GM13977 (cell line): ENCODE results near the gene CCDC30.

Experiments used
- DNase-seq: peaks from one replicate; pipeline ENCODE4 v3.0.0; 2012; ENCODE audit warnings: low spot score
- CTCF ChIP-seq: IDR thresholded peaks from 2 replicates; pipeline ENCODE4 v1.5.1; 2012; ENCODE audit warnings: mild to moderate bottlenecking, control low read depth; ENCODE audit not compliant: insufficient read depth; ENCODE audit errors: extremely low read depth, missing control alignments
- in situ Hi-C: fragments of 300-500 bp; cut with MboI; formaldehyde crosslinking; loops from one replicate; pipeline ENCODE4 v1.12.0; 2022; ENCODE audit warnings: low sequenced_read_pairs, low pct_unique_long_range_greater_than_20kb, mixed read lengths, inconsistent platforms; ENCODE audit not compliant: unreplicated experiment

CCDC30 gene

DNA sequence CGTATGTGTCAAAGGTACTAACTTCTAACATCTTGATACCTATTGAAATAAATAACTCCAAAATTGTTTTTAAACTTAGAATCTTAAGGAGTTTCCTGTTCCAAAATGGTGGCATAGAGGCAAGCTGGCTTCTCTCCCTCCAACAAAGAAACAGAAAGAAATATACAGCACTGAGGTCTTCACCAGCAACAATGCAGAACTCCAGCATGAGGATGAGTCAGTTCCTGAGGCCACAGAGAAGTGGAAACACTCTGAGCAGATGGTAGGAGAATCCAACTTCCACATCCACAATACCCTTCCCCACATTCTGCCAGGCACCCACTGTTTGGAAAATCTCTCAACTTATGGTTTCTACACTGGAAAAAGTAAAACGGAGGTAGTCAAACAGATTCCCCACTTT lies 183.0 kb downstream of the CCDC30 start:
- TF ChIP-seq CTCF, result no peak
- in situ Hi-C loops, result no loop called here

GRCh38 chr1:42657201-42657600 lies 194.1 kb downstream of the CCDC30 start:
- in situ Hi-C loops, result no loop called here
- TF ChIP-seq CTCF, result no peak
- no peak for DNase-seq

More for the DNA sequence above, 183.0 kb downstream of the CCDC30 start:
- no peak for DNase-seq

DNA sequence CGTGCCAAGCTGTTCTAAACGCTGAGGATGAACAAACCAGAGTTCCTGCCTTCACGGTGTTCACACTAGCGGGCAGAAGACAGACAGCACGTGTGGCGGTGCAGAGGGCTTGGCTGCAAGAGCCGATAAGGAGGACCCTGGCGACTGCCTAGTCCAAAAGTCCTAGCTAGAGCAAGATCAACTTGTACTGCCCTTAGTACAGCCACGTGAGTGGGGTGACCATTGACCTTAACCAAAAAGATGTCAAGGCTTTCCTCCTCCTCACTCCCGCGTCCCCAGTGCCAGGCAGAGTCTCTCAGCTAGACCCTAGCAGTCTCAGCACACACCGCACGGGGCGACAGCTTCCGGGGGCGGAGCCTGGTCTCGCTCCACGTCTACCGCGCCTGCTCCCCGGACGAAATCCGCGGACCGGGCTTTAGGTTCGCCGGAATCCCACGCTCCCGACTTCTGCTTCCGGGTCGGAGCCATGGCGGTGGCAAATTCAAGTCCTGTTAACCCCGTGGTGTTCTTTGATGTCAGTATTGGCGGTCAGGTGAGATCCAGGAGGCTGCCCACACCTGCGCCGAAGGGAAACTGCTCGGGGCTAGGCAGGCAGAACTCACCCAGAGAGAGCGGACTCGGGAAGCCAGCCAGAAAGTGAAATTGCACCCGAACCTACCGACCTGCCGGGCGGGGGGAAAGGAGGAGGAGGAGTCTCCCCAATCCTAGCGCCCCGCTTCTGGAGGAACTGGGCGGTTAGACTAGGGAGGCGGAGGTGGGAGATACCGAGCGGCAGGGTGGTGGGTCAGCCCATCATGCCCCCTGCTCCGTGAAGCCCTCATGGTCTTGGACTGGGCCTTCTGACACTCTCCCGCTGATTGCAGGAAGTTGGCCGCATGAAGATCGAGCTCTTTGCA lies 195.1 kb downstream of the CCDC30 start, which contains the start of gene PPIH:
Gene PPIH, plus strand, starts transcription at position 443 of the 896 bp plus-strand sequence. Its CDS starts 24 bp downstream, at position 467.
- DNase-seq, result peak; percentile 89
- TF ChIP-seq CTCF, result peak; percentile 10
- in situ Hi-C loops, result no loop called here

DNA sequence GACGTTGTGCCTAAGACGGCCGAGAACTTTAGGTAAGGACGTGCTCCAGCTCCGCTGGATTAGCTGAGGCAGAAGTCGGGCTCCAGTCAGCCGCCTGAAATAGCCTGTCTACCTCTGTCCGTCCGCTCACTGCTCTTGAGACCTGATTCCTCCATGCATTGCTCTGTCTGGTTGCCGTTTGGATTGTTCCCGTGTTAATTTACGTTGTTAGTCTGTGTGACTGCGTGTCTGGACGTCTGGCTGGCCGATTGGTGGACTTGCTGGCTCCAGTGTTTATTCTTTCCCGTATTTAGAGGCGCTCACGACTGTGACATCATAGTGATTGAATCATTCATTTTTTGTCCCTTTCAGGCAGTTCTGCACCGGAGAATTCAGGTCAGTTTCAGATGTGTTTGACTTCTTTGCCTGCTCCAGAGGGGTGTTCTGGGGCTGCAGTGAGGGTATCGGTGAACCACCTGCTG lies 195.8 kb downstream of the CCDC30 start:
- in situ Hi-C loops, result no loop called here
- no peak for DNase-seq
- TF ChIP-seq CTCF, result no peak

DNA sequence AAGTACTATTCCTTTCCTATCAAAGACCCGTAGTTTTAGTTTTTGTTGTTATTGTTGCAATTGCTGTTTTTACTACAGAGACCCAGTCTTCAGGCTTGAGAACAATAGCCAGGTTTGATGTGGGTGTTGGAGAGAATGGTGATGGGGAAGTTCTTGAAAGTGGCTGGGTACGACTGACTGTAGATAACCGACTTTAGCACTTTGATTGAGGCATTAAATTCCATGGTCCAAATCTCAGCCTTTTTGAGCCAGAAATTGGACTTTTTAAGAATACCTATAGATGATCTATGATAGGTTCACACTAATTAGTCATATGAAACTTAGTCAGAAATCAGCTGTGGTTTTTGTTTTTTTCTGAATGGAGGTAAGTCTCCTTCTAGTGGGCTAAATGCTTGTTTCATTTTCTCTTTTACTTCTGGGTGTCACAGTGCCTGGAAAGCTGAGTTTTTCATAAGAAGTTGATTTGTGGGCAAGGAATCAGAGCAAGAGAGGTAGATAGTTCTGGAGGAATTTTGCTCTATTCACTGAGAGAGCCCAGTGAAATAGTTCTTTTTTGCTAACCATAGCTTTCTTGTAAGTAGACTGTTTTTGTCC lies 197.9 kb downstream of the CCDC30 start:
- DNase-seq, result peak; percentile 37
- TF ChIP-seq CTCF, result no peak
- in situ Hi-C loops, result no loop called here

GRCh38 chr1:42669936-42670335 lies 206.8 kb downstream of the CCDC30 start:
- no peak for TF ChIP-seq CTCF
- DNase-seq, result no peak
- in situ Hi-C loops, result no loop called here
